ENCODE data around the gene TFF2.

The TFF2 gene

GRCh38 chr21:42336054-42336453 lies 14.7 kb downstream of the TFF2 start:
- H3K4me2 ChIP-seq: no peak overlapping the region
- H3K9ac ChIP-seq: no peak overlapping the region
- H3K4me1 ChIP-seq (ENCODE audit: low read depth, poor library complexity, severe bottlenecking): no peaks in the 10 kb centered on the region
- no peaks in the 10 kb centered on the region for H4K20me1 ChIP-seq (ENCODE audit: insufficient read depth)
- no peaks in the 10 kb centered on the region for H3K36me3 ChIP-seq (ENCODE audit: insufficient read depth)
- H2AFZ ChIP-seq (ENCODE audit: low read depth): no peak overlapping the region
- no peaks in the 10 kb centered on the region for H3K79me2 ChIP-seq (ENCODE audit: insufficient read depth, low read depth)
- no peaks in the 10 kb centered on the region for H3K27me3 ChIP-seq (ENCODE audit: insufficient read depth, low read depth)
- no peak overlapping the region for H3K27ac ChIP-seq
- no peak overlapping the region for H3K4me3 ChIP-seq (IDR thresholded peaks at IDR 0.05; ENCODE audit: insufficient read depth, low read depth, low read length)
- no peak for TF ChIP-seq CTCF (conservative IDR thresholded peaks at IDR 0.05; ENCODE audit: low read depth, low read length)

- H3K27me3 ChIP-seq (ENCODE audit: insufficient read depth, low read depth): no peaks in the 10 kb centered on the region; the same call in 1 of the 2 replicates
- no peak overlapping the region for H3K4me2 ChIP-seq
- no peaks in the 10 kb centered on the region for H3K4me1 ChIP-seq (ENCODE audit: low read depth, poor library complexity, severe bottlenecking)
- H4K20me1 ChIP-seq (ENCODE audit: insufficient read depth): no peaks in the 10 kb centered on the region
- H3K4me3 ChIP-seq (IDR thresholded peaks at IDR 0.05; ENCODE audit: insufficient read depth, low read depth, low read length): no peak overlapping the region
- H3K27ac ChIP-seq: no peak overlapping the region
- no peak overlapping the region for H3K9ac ChIP-seq
- H3K79me2 ChIP-seq (ENCODE audit: insufficient read depth, low read depth): no peaks in the 10 kb centered on the region
- H3K36me3 ChIP-seq (ENCODE audit: insufficient read depth): no peaks in the 10 kb centered on the region
- TF ChIP-seq CTCF (conservative IDR thresholded peaks at IDR 0.05; ENCODE audit: low read depth, low read length): no peak
- no peak overlapping the region for H2AFZ ChIP-seq (ENCODE audit: low read depth)
Observed at GRCh38 chr21:42332557-42333317, 18.1 kb downstream of the TFF2 start.

- Histone ChIP-seq H2AFZ (ENCODE audit: low read depth) (no peak overlapping the region), H3K4me2 (no peak overlapping the region), H3K27me3 (ENCODE audit: insufficient read depth, low read depth) (no peaks in the 10 kb centered on the region; the same call in 1 of the 2 replicates), H4K20me1 (ENCODE audit: insufficient read depth) (no peaks in the 10 kb centered on the region), H3K4me1 (ENCODE audit: low read depth, poor library complexity, severe bottlenecking) (no peaks in the 10 kb centered on the region), H3K9ac (no peak overlapping the region), H3K27ac (no peak overlapping the region), H3K36me3 (ENCODE audit: insufficient read depth) (no peaks in the 10 kb centered on the region), H3K4me3 (IDR thresholded peaks at IDR 0.05; ENCODE audit: insufficient read depth, low read depth, low read length) (no peak overlapping the region), H3K79me2 (ENCODE audit: insufficient read depth, low read depth) (no peaks in the 10 kb centered on the region)
- TF ChIP-seq CTCF (conservative IDR thresholded peaks at IDR 0.05; ENCODE audit: low read depth, low read length): no peak
Observed at GRCh38 chr21:42331660-42332059, 19.1 kb downstream of the TFF2 start.

GRCh38 chr21:42330380-42331371 lies 20.1 kb downstream of the TFF2 start:
- H4K20me1 ChIP-seq (ENCODE audit: insufficient read depth): no peaks in the 10 kb centered on the region
- no peak overlapping the region for H3K9ac ChIP-seq
- no peak for TF ChIP-seq CTCF (conservative IDR thresholded peaks at IDR 0.05; ENCODE audit: low read depth, low read length)
- no peaks in the 10 kb centered on the region for H3K36me3 ChIP-seq (ENCODE audit: insufficient read depth)
- no peaks in the 10 kb centered on the region; the same call in 1 of the 2 replicates for H3K27me3 ChIP-seq (ENCODE audit: insufficient read depth, low read depth)
- H3K4me3 ChIP-seq (IDR thresholded peaks at IDR 0.05; ENCODE audit: insufficient read depth, low read depth, low read length): no peak overlapping the region
- H2AFZ ChIP-seq (ENCODE audit: low read depth): no peak overlapping the region
- no peak overlapping the region for H3K27ac ChIP-seq
- no peaks in the 10 kb centered on the region for H3K79me2 ChIP-seq (ENCODE audit: insufficient read depth, low read depth)
- no peak overlapping the region for H3K4me2 ChIP-seq
- no peaks in the 10 kb centered on the region for H3K4me1 ChIP-seq (ENCODE audit: low read depth, poor library complexity, severe bottlenecking)
